Measurements from ENCODE around the gene NPBWR2. TPM values are rescaled to one million over a fixed set of nuclear protein-coding genes. Genes with fewer than 3 reads are reported as not detected.

NPBWR2 gene
- polyA plus RNA-seq, 1 donor from 2014 or later: not detected

GRCh38 chr20:64115171-64115911 is 8.0 kb upstream of the NPBWR2 start:
- Histone ChIP-seq H3K27ac (ENCODE audit: low read length) (peak overlapping the region; percentile 14), H3K4me2 (ENCODE audit: low read length) (peak overlapping the region; percentile 47), H3K79me2 (replicated peaks; ENCODE audit: insufficient read depth, low read length) (no peaks in the 10 kb centered on the region), H3K27me3 (ENCODE audit: insufficient read depth, low read depth, low read length) (no peaks in the 10 kb centered on the region), H3K4me3 (ENCODE audit: low read length) (peak overlapping the region; percentile 38), H3K36me3 (ENCODE audit: insufficient read depth, low read length) (no peaks in the 10 kb centered on the region), H3K9me2 (ENCODE audit: insufficient read depth, low read length) (no peaks in the 10 kb centered on the region), H3K9ac (ENCODE audit: low read length) (peak overlapping the region; percentile 14), H3F3A (ENCODE audit: insufficient read depth, low read length, poor library complexity, severe bottlenecking) (no peaks in the 10 kb centered on the region), H3K9me3 (ENCODE audit: low read length) (no peaks in the 10 kb centered on the region), H2AFZ (ENCODE audit: low read depth, low read length) (no peak overlapping the region), H4K20me1 (ENCODE audit: insufficient read depth) (no peaks in the 10 kb centered on the region)
- peak; percentile 35 for TF ChIP-seq CTCF (IDR thresholded peaks at IDR 0.05; ENCODE audit: poor library complexity, severe bottlenecking)
- TF ChIP-seq SMC3 (conservative IDR thresholded peaks at IDR 0.05; ENCODE audit: poor library complexity): peak; percentile 39
- TF ChIP-seq POLR2AphosphoS5 (IDR thresholded peaks at IDR 0.05): peak; percentile 42
- TF ChIP-seq RAD21 (conservative IDR thresholded peaks at IDR 0.05): no peak
- TF ChIP-seq MXI1 (conservative IDR thresholded peaks at IDR 0.05; ENCODE audit: poor library complexity, severe bottlenecking): peak; percentile 80
- TF ChIP-seq REST (IDR thresholded peaks at IDR 0.05; ENCODE audit: borderline replicate concordance): no peak
- no peak for TF ChIP-seq EZH2 (IDR thresholded peaks at IDR 0.05; ENCODE audit: borderline replicate concordance, insufficient read depth, low read length, poor library complexity, severe bottlenecking)
- TF ChIP-seq EP300 (conservative IDR thresholded peaks at IDR 0.05; ENCODE audit: poor library complexity, severe bottlenecking): no peak
- no peak for TF ChIP-seq TAF1 (IDR thresholded peaks at IDR 0.05; ENCODE audit: low read depth)

- Histone ChIP-seq H3K9me2 (ENCODE audit: insufficient read depth, low read length) (no peaks in the 10 kb centered on the region), H2AFZ (ENCODE audit: low read depth, low read length) (no peak overlapping the region), H3F3A (ENCODE audit: insufficient read depth, low read length, poor library complexity, severe bottlenecking) (no peaks in the 10 kb centered on the region), H3K9ac (ENCODE audit: low read length) (no peak overlapping the region), H3K79me2 (replicated peaks; ENCODE audit: insufficient read depth, low read length) (no peaks in the 10 kb centered on the region), H3K4me3 (ENCODE audit: low read length) (no peak overlapping the region), H3K27ac (ENCODE audit: low read length) (no peak overlapping the region), H3K27me3 (ENCODE audit: insufficient read depth, low read depth, low read length) (no peaks in the 10 kb centered on the region), H4K20me1 (ENCODE audit: insufficient read depth) (no peaks in the 10 kb centered on the region), H3K36me3 (ENCODE audit: insufficient read depth, low read length) (no peaks in the 10 kb centered on the region), H3K4me2 (ENCODE audit: low read length) (no peak overlapping the region), H3K9me3 (ENCODE audit: low read length) (no peaks in the 10 kb centered on the region)
- TF ChIP-seq TAF1 (IDR thresholded peaks at IDR 0.05; ENCODE audit: low read depth) (no peak), SMC3 (conservative IDR thresholded peaks at IDR 0.05; ENCODE audit: poor library complexity) (no peak)
Measured at GRCh38 chr20:64114356-64114971, 7.1 kb upstream of the NPBWR2 start.

Data from neural cell (in vitro differentiated cells).